Heart right ventricle (tissue), 16 donors: ENCODE data around the gene TKFC. TPM values are rescaled to one million over a fixed set of nuclear protein-coding genes. Genes with fewer than 3 reads are reported as not detected.
A peak's percentile ranks its signal among the peaks of the same experiment; 100 is the strongest.

ENCODE experiments used
- ATAC-seq, 8 donors: fragments of 200-7000 bp; cut with Tn5 transposase; one replicate each; pipeline ENCODE4 v1.9.1; 2020; ENCODE audit warnings: mild to moderate bottlenecking in 8 of 8, moderate library complexity in 8 of 8, moderate number of reproducible peaks in 1 of 8
- DNase-seq, 2 donors: peaks; one replicate each; pipeline ENCODE4 v3.0.0-alpha.2; 2020
- H3K27ac ChIP-seq, 10 donors: fragments of 200-600 bp; sonication (generic) in 2 of 10; one replicate each; pipeline versions ENCODE4 v1.5.0 to v1.8.0; 2020 to 2022; ENCODE audit warnings: mild to moderate bottlenecking in 3 of 10
- H3K27me3 ChIP-seq, 7 donors: fragments of 200-600 bp; one replicate each; pipeline ENCODE4 v1.8.0; 2021 to 2022; ENCODE audit warnings: mild to moderate bottlenecking in 2 of 7
- H3K36me3 ChIP-seq, 9 donors: fragments of 200-600 bp; sonication (generic) in 1 of 9; one replicate each; pipeline versions ENCODE4 v1.5.0 to v1.8.0; 2020 to 2022; ENCODE audit warnings: mild to moderate bottlenecking in 2 of 9
- H3K4me1 ChIP-seq, 9 donors: fragments of 200-600 bp; sonication (generic) in 1 of 9; one replicate each; pipeline versions ENCODE4 v1.5.0 to v1.8.0; 2020 to 2022; ENCODE audit warnings: mild to moderate bottlenecking in 4 of 9
- H3K4me3 ChIP-seq, 10 donors: fragments of 200-600 bp; sonication (generic) in 2 of 10; one replicate each; pipeline versions ENCODE4 v1.5.0 to v1.8.0; 2020 to 2022; ENCODE audit warnings: mild to moderate bottlenecking in 7 of 10, moderate library complexity in 2 of 10
- H3K9me3 ChIP-seq, 11 donors: fragments of 200-600 bp in 10 of 11; sonication (generic) in 2 of 11; one replicate each; pipeline versions ENCODE4 v1.5.0 to v1.8.0; 2013 to 2022; ENCODE audit warnings: mild to moderate bottlenecking in 2 of 11, control low read depth in 1 of 11, moderate library complexity in 1 of 11
- WGBS, 2 donors: extraction: QIAGEN DNeasy Blood & Tissue Kit; methylation state at CpG; one replicate each; pipeline ENCODE4 v1.1.7; 2013; ENCODE audit warnings: inconsistent platforms in 1 of 2; 5-methylcytosine and 5-hydroxymethylcytosine counted together
- intact Hi-C, 10 donors: fragments of 100-400 bp; cut with DNase I; formaldehyde crosslinking; loops; one replicate each; pipeline versions ENCODE4 v1.11.1 to v1.14.2; 2022
- polyA plus RNA-seq, 2 donors: library from polyadenylated mRNA; stranded (reverse); fragments of 200-250 nt; gene quantifications; one replicate each; pipeline ENCODE4 v1.2.3, GENCODE V29; 2013
- total RNA-seq, 10 donors: library from RNA; stranded (reverse); fragmentation: NEBNext Ultra II Directional in 3 of 10; extraction: Animal tissue kit (Norgen Biotek cat#: 25700) in 3 of 10; gene quantifications; one replicate each; pipeline versions ENCODE4 v1.2.1 to v1.2.4, GENCODE V29; 2021 to 2023
- TF ChIP-seq, protein P1 (sequence below), 9 donors: fragments of 200-600 bp; sonication (generic) in 2 of 9; IDR thresholded peaks; one replicate each; pipeline versions ENCODE4 v1.5.0 to v1.8.0; 2021 to 2022; ENCODE audit warnings: antibody characterized with exemption in 9 of 9, mild to moderate bottlenecking in 5 of 9, moderate library complexity in 1 of 9
- donor health status: Arrhythmogenic right ventricular cardiomyopathy.
- donor health status: ischemic (EF 13 %, LVEDD 7.1; RV severe dilation, severe dysfunction).
- donor health status: healthy with polysubstance abuse.
- donor health status: DM: no; HTN: yes; CAD: no.
- donor health status: DM: no; HTN: no; CAD: no.
- donor health status: ischemic (EF 25% LVEDD 6.9; RV normal size, moderate dysfunction).
- donor health status: ischemic (EF 25% LVEDD 5.7; RV mildly dilated, moderate dysfunction).
- donor health status: healthy.
- donor health status: DM: yes; HTN: yes; CAD: no.
- donor health status: Ischemic cardiomyopathy.
- donor health status: ischemic (EF 35%, LVEDD 5.7; RV mildly dilated, moderate dysfunction).
- donor health status: nonischemic (EF 11% LVEDD 7.7; RV severe dilation, severe dysfunction).
- donor health status: DM: yes; HTN: yes; CAD: no.
- donor health status: PGD.
- donor health status: ischemic (EF 29% LVEDD 5.4; RV normal size, mild dysfunction).
- donor health status: nonischemic (EF 23%, LVEDD 6.1; RV moderate dilation, normal function).

The TKFC gene
- total and polyA plus RNA-seq, 12 donors = 11.8 to 26.1 (median 19.7) TPM

DNA sequence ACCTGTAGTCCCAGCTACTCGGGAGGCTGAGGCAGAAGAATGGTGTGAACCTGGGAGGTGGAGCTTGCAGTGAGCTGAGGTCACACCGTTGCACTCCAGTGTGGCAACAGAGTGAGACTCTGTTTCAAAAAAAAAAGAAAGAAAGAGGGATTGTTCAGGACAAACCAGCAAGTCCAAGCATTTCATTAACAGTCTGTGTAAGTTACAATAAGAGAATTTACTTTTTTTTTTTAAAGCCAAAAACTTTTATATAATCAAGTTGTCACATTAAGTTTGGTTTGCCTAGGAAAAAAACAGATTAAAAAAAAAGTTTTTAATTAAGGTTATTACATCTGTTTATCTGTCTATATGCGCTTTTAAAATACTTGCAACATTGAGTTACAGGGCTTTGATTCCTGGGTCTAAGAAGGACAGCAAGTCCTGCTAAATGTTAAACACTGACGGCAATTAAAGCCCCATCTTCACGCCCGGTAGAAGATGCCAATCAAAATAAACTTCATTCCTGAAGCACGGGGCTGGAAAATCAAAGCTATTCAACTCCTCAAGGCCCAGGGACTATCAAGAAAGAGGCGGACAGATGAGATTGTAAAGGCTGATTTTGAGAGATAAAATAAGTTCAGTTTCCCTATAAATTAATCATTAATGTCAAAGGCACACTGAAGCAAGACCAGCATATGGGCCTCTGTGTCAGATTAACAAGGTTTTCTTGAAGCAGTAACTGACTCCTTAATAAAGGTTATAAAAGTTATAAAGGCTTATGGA is 39.8 kb downstream of the TKFC start:
- H3K27me3 ChIP-seq = no peaks in the 10 kb centered on the region
- peaks cover 0 to 12% (median 0%) of the 10 kb centered on the region in 9 donors for H3K4me1 ChIP-seq
- no peak overlapping the region for H3K4me3 ChIP-seq
- DNase-seq = no peak
- TF ChIP-seq, protein P1, sequence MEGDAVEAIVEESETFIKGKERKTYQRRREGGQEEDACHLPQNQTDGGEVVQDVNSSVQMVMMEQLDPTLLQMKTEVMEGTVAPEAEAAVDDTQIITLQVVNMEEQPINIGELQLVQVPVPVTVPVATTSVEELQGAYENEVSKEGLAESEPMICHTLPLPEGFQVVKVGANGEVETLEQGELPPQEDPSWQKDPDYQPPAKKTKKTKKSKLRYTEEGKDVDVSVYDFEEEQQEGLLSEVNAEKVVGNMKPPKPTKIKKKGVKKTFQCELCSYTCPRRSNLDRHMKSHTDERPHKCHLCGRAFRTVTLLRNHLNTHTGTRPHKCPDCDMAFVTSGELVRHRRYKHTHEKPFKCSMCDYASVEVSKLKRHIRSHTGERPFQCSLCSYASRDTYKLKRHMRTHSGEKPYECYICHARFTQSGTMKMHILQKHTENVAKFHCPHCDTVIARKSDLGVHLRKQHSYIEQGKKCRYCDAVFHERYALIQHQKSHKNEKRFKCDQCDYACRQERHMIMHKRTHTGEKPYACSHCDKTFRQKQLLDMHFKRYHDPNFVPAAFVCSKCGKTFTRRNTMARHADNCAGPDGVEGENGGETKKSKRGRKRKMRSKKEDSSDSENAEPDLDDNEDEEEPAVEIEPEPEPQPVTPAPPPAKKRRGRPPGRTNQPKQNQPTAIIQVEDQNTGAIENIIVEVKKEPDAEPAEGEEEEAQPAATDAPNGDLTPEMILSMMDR (IDR thresholded peaks at IDR 0.05) = no peak
- H3K36me3 ChIP-seq = peaks cover 0 to 72% (median 9%) of the 10 kb centered on the region in 9 donors
- no peak for ATAC-seq
- 87 to 90% methylated on average over 8 of the region's 8 CpGs for WGBS, 2 donors
- no peaks in the 10 kb centered on the region for H3K9me3 ChIP-seq
- no peak overlapping the region for H3K27ac ChIP-seq
- intact Hi-C loops = no loop called here

DNA sequence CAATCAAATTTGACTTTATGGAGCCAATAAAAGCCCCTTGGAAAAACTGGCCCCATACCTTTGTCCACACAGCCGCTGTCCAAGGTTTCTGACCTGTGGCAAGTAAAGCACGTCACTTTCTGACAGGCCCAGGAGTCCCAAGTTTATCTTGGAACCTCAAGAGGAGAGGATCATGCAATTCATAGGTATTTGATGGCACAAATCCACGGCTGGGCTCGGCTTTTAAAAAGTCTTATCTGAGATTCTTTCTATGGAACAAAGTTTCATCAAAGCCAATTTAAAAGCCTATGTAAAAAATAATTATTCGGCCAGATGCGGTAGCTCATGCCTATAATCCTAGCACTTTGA is 42.7 kb downstream of the TKFC start:
- 80 to 81% methylated on average over 6 of the region's 6 CpGs for WGBS, 2 donors
- ATAC-seq (no peak), DNase-seq (no peak)
- Histone ChIP-seq H3K9me3 (no peaks in the 10 kb centered on the region), H3K27me3 (no peaks in the 10 kb centered on the region), H3K27ac (no peak overlapping the region), H3K4me3 (no peak overlapping the region), H3K36me3 (peaks cover 0 to 43% (median 0%) of the 10 kb centered on the region in 9 donors), H3K4me1 (peaks cover 0 to 14% (median 0%) of the 10 kb centered on the region in 9 donors)
- intact Hi-C loops = no loop called here
- TF ChIP-seq, protein P1 (IDR thresholded peaks at IDR 0.05) = no peak

DNA sequence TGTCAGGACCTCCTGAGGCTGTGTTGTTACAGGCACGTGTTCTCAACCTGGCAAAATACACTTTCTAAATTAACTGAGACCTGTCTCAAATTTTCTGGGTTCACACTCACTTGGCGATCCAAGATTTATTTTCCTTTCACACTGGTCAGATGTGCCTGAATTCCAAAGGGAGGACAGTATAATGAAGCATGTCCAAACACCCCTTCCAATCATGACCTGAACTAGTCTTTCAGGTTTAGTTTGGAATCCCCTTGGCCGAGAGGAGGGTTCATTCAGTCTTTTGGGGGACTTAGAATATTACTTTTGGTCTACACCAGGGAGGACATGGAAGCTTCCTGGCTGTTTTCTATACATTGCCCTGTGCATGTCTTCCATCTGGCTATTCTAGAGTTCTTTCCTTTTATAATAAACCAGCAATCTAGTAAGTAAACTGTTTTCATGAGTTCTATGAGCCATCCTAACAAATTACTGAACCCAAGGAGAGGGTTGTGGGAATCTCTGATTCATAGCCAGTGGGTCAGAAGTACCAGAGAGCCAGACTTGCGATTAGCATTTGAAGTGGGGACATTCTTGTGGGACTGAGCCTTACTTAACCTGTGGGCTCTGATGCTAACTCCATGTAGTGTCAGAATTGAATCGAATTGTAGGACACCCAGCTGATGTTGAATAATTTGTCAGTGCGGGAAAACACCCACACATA is 44.6 kb downstream of the TKFC start:
- H3K36me3 ChIP-seq = peaks cover 0 to 36% (median 0%) of the 10 kb centered on the region in 9 donors
- DNase-seq = no peak
- peaks cover 0 to 14% (median 0%) of the 10 kb centered on the region in 9 donors for H3K4me1 ChIP-seq
- no peaks in the 10 kb centered on the region for H3K9me3 ChIP-seq
- no peak overlapping the region for H3K4me3 ChIP-seq
- intact Hi-C loops = no loop called here
- no peaks in the 10 kb centered on the region for H3K27me3 ChIP-seq
- H3K27ac ChIP-seq = no peak overlapping the region
- ATAC-seq = no peak
- WGBS, 2 donors = 95 to 97% methylated on average over 6 of the region's 6 CpGs
- TF ChIP-seq, protein P1 (IDR thresholded peaks at IDR 0.05) = no peak

DNA sequence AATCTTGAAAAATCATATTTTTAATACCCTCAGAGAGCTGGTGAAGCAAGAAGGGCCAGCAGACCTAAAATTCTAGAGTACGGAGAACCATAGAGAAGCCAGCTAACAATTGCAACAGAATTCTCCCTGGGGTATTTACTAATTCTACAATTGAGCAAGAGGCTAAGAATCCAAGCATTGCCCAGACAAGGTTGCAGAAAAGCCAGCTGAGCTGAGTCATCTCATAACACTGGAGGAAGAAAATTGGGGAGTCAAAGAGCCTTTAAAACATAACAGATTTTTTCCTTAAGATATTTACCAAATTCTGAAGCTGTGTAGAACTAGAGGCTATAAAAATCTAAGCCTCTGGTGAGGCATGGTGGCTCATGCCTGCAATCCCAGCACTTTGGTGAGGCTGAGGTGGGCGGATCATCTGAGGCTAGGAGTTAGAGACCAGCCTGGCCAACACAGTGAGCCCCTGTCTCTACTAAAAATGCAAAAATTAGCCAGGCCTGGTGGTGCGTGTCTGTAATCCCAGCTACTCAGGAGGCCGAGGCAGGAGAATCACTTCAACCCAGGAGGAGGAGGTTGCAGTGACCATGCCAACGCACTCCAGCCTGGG is 45.8 kb downstream of the TKFC start:
- no peak for DNase-seq

More for the DNA sequence above, 45.8 kb downstream of the TKFC start:
- Histone ChIP-seq H3K9me3 (no peaks in the 10 kb centered on the region), H3K36me3 (peaks cover 0 to 30% (median 0%) of the 10 kb centered on the region in 9 donors), H3K4me3 (no peak overlapping the region), H3K27ac (peak overlapping the region in 6 of 10 donors; percentile 20 to 65 (median 56)), H3K4me1 (peaks cover 0 to 14% (median 0%) of the 10 kb centered on the region in 9 donors), H3K27me3 (no peaks in the 10 kb centered on the region)
- intact Hi-C loops = no loop called here
- WGBS, 2 donors = 89 to 90% methylated on average over 5 of the region's 5 CpGs
- TF ChIP-seq, protein P1 (IDR thresholded peaks at IDR 0.05) = no peak
- ATAC-seq = peak in 7 of 8 donors; percentile 53 to 94 (median 71)
